ENCODE measurements around the gene LARP1. TPM values are rescaled to one million over a fixed set of nuclear protein-coding genes. Genes with fewer than 3 reads are reported as not detected.
A peak's percentile ranks its signal among the peaks of the same experiment; 100 is the strongest.

Gene LARP1
- total and polyA plus RNA-seq, 9 of the 15 experiments (the other 6 are each of a cell fraction or from before 2014, with no cell fraction given) = 22.6 to 300 (median 92.0) TPM

DNA sequence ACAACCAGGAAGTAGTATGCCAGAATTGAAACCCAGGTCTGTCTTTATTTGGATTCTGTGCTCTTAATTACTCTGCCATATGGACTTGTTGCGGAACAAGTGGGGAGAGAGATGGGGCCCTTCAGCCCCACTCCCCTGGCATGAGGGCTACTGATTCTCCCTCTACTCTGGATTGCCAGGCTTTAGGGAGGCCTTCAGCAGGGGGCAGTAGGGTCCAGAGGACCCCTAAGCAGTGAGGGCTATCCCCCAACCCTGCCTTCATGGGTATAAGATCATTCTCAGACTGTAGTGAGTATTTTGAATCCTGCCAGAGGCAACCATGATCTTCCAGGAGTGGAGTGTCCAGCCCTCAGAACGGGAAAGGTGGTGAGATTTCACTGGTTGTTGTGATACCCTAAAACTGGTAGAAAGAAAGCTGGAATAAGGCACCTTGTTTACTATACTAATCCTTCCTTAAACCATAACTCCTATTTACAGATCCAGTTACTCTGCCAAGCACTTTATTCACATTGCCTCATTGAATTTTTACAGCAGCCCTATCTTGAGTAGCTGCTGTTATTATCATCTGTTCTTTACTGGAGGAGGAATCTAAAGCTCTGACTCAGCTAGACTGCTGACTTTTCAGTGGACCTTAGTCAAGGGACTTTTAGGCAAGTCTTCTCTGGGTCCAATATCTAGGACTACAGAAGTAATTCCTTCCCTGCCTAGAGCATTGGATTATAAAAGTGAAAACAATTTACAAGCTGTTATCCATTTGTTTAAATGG lies 31.3 kb upstream of the LARP1 start (continued):
- TF ChIP-seq PBX2 (CRISPR knock-in tag; IDR thresholded peaks at IDR 0.05; ENCODE audit: low read depth) (no peak), PBX2 (tag; conservative IDR thresholded peaks at IDR 0.05; ENCODE audit: low read depth) (no peak), NR2F6 (CRISPR knock-in tag; IDR thresholded peaks at IDR 0.05) (no peak), FOXJ3 (CRISPR knock-in tag; IDR thresholded peaks at IDR 0.05) (no peak), GABPB1 (CRISPR knock-in tag; IDR thresholded peaks at IDR 0.05) (no peak), NFYB (IDR thresholded peaks at IDR 0.05; ENCODE audit: extremely low read depth, insufficient read length) (no peak), FOXA1 (IDR thresholded peaks at IDR 0.05; ENCODE audit: borderline replicate concordance) (no peak), TGIF2 (CRISPR knock-in tag; IDR thresholded peaks at IDR 0.05) (no peak), PHB (CRISPR knock-in tag; IDR thresholded peaks at IDR 0.05) (no peak), RB1 (IDR thresholded peaks at IDR 0.05; ENCODE audit: low read depth) (no peak), SNRNP70 (optimal IDR thresholded peaks at IDR 0.05; ENCODE audit: low read depth, low read length) (no peak), MTA3 (IDR thresholded peaks at IDR 0.05; ENCODE audit: borderline replicate concordance) (peak; percentile 19; the same call in 1 of the 2 replicates), MAZ (CRISPR knock-in tag; conservative IDR thresholded peaks at IDR 0.05 in 1 of 2, IDR thresholded peaks at IDR 0.05 in 1 of 2) (no peak), GTF2F1 (IDR thresholded peaks at IDR 0.05; ENCODE audit: low read depth, low read length) (no peak), HMBOX1 (IDR thresholded peaks at IDR 0.05) (peak; percentile 76; the same call in 1 of the 2 replicates), KDM4B (IDR thresholded peaks at IDR 0.05; ENCODE audit: borderline replicate concordance in 2 of 2, low read depth in 1 of 2) (no peak), BCL6 (CRISPR knock-in tag; IDR thresholded peaks at IDR 0.05) (no peak), WHSC1 (IDR thresholded peaks at IDR 0.05; ENCODE audit: low read length) (no peak), TCF7L2 (IDR thresholded peaks at IDR 0.05; ENCODE audit: low read depth, low read length) (no peak), ZNF561 (CRISPR knock-in tag; conservative IDR thresholded peaks at IDR 0.05) (no peak), SMAD1 (IDR thresholded peaks at IDR 0.05; ENCODE audit: low read depth, low read length, partially characterized antibody) (no peak), ZNF232 (CRISPR knock-in tag; IDR thresholded peaks at IDR 0.05) (no peak), CBX1 (IDR thresholded peaks at IDR 0.05; ENCODE audit: low read depth) (no peak), CHD4 (IDR thresholded peaks at IDR 0.05; ENCODE audit: insufficient read depth, insufficient replicate concordance, low read depth, low read length, poor library complexity, severe bottlenecking) (no peak)
- TF ChIP-seq, protein P1, sequence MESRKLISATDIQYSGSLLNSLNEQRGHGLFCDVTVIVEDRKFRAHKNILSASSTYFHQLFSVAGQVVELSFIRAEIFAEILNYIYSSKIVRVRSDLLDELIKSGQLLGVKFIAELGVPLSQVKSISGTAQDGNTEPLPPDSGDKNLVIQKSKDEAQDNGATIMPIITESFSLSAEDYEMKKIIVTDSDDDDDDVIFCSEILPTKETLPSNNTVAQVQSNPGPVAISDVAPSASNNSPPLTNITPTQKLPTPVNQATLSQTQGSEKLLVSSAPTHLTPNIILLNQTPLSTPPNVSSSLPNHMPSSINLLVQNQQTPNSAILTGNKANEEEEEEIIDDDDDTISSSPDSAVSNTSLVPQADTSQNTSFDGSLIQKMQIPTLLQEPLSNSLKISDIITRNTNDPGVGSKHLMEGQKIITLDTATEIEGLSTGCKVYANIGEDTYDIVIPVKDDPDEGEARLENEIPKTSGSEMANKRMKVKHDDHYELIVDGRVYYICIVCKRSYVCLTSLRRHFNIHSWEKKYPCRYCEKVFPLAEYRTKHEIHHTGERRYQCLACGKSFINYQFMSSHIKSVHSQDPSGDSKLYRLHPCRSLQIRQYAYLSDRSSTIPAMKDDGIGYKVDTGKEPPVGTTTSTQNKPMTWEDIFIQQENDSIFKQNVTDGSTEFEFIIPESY (CRISPR knock-in tag; IDR thresholded peaks at IDR 0.05) = no peak
